Stimulated activated CD4-positive, alpha-beta T cell treated with anti-CD3 and anti-CD28 coated beads, Interleukin-15, amount 100 ng/mL, for 48 hours (primary cell): ENCODE results near the gene WNT9B.

Source experiments
- DNase-seq, 2 donors: peaks; one replicate each; pipeline ENCODE4 v3.0.0-alpha.2; 2020; ENCODE audit warnings: low read depth in 2 of 2

The WNT9B gene

GRCh38 chr17:46853896-46854444, 2.6 kb downstream of the WNT9B start:
- DNase-seq = no peak

- DNase-seq = no peak
Observed at GRCh38 chr17:46854515-46854914, 3.1 kb downstream of the WNT9B start.

GRCh38 chr17:46854948-46855347, 3.6 kb downstream of the WNT9B start:
- DNase-seq = no peak

GRCh38 chr17:46857600-46857999, 6.2 kb downstream of the WNT9B start:
- no peak for DNase-seq

- DNase-seq = no peak
Observed at GRCh38 chr17:46859996-46860395, 8.6 kb downstream of the WNT9B start.

- DNase-seq = no peak
Observed at GRCh38 chr17:46862949-46863348, 11.6 kb downstream of the WNT9B start.

- DNase-seq = no peak
Observed at GRCh38 chr17:46863383-46864121, 12.2 kb downstream of the WNT9B start.

GRCh38 chr17:46865100-46865499, 13.7 kb downstream of the WNT9B start:
- no peak for DNase-seq

- DNase-seq = no peak
Observed at GRCh38 chr17:46866325-46866724, 14.9 kb downstream of the WNT9B start.

GRCh38 chr17:46866747-46867146, 15.4 kb downstream of the WNT9B start:
- DNase-seq = no peak

- no peak for DNase-seq
Observed at GRCh38 chr17:46868689-46869187, 17.4 kb downstream of the WNT9B start.

- DNase-seq = no peak
Observed at GRCh38 chr17:46869296-46869695, 17.9 kb downstream of the WNT9B start.

- no peak for DNase-seq
Observed at GRCh38 chr17:46869975-46870803, 18.8 kb downstream of the WNT9B start.

GRCh38 chr17:46872421-46872820, 21.0 kb downstream of the WNT9B start:
- DNase-seq = no peak

GRCh38 chr17:46873941-46874645, 22.7 kb downstream of the WNT9B start:
- no peak for DNase-seq

GRCh38 chr17:46874906-46875305, 23.5 kb downstream of the WNT9B start:
- DNase-seq = no peak

GRCh38 chr17:46875849-46876352, 24.5 kb downstream of the WNT9B start:
- no peak for DNase-seq

GRCh38 chr17:46876353-46876887, 25.0 kb downstream of the WNT9B start:
- DNase-seq = no peak

GRCh38 chr17:46876926-46877325, 25.5 kb downstream of the WNT9B start:
- no peak for DNase-seq

- no peak for DNase-seq
Observed at GRCh38 chr17:46877466-46877865, 26.1 kb downstream of the WNT9B start.

GRCh38 chr17:46878055-46878454, 26.7 kb downstream of the WNT9B start:
- no peak for DNase-seq

- no peak for DNase-seq
Observed at GRCh38 chr17:46879101-46879500, 27.7 kb downstream of the WNT9B start.
